ENCODE results near the gene STK38. TPM values are rescaled to one million over a fixed set of nuclear protein-coding genes. Genes with fewer than 3 reads are reported as not detected.

STK38 gene
- total and polyA plus RNA-seq, 2 of the 4 experiments (the other 2 are of a cell fraction), result 10.6 to 19.7 TPM

GRCh38 chr6:36488221-36488620 lies 59.1 kb downstream of the STK38 start:
- CTCF ChIA-PET, result interaction anchor here (1.1 kb wide), 1 partner anchor 14 kb away, joined by 3 read pairs; no protein-coding TSS in a partner anchor

More at GRCh38 chr6:36488221-36488620, 59.1 kb downstream of the STK38 start:
- TF ChIP-seq RFX5 (IDR thresholded peaks at IDR 0.05; ENCODE audit: low read depth, low read length) (no peak), CHD1 (IDR thresholded peaks at IDR 0.05; ENCODE audit: low read depth, low read length) (no peak), FOS (IDR thresholded peaks at IDR 0.05; ENCODE audit: low read depth, low read length) (no peak), NFE2L2 (IDR thresholded peaks at IDR 0.05; ENCODE audit: low read depth, low read length) (no peak), CTCF (conservative IDR thresholded peaks at IDR 0.05; ENCODE audit: low read depth, low read length) (no peak), SMC3 (IDR thresholded peaks at IDR 0.05; ENCODE audit: low read depth, low read length) (no peak), CEBPB (IDR thresholded peaks at IDR 0.05; ENCODE audit: low read depth, low read length) (no peak), RAD21 (IDR thresholded peaks at IDR 0.05; ENCODE audit: low read length) (no peak), RCOR1 (IDR thresholded peaks at IDR 0.05; ENCODE audit: insufficient replicate concordance, low read length) (no peak), MAFK (IDR thresholded peaks at IDR 0.05; ENCODE audit: low read depth, low read length) (no peak), POLR2A (IDR thresholded peaks at IDR 0.05; ENCODE audit: low read depth, low read length) (no peak), BHLHE40 (IDR thresholded peaks at IDR 0.05; ENCODE audit: low read depth, low read length) (no peak), ELK1 (IDR thresholded peaks at IDR 0.05; ENCODE audit: borderline replicate concordance, low read depth, low read length) (no peak)
- Histone ChIP-seq H3K9me3 (ENCODE audit: control insufficient read depth, insufficient read depth, low read length) (no peaks in the 10 kb centered on the region), H4K8ac (ENCODE audit: low read depth in 2 of 2, low read length in 2 of 2) (no peak overlapping the region), H4K91ac (ENCODE audit: insufficient read depth, low read depth, low read length) (no peak overlapping the region), H3K27me3 (ENCODE audit: control insufficient read depth, insufficient read depth, low read length) (no peaks in the 10 kb centered on the region), H3K79me1 (ENCODE audit: low read depth in 1 of 2, low read length in 2 of 2) (peaks cover 5 to 60% of the 10 kb centered on the region in 2 experiments; a peak in 2 of 4 replicates), H3K23ac (ENCODE audit: low read depth, low read length) (no peak overlapping the region), H3K14ac (replicated peaks; ENCODE audit: low read depth, low read length) (no peak overlapping the region), H3K56ac (ENCODE audit: extremely low read depth, insufficient read depth, low read length) (no peak overlapping the region), H3K4ac (ENCODE audit: low read depth, low read length) (no peak overlapping the region), H2BK20ac (ENCODE audit: low read depth, low read length) (no peak overlapping the region), H2AK5ac (ENCODE audit: low read depth, low read length) (no peak overlapping the region), H3K4me1 (ENCODE audit: control insufficient read depth, insufficient read depth, low read length) (peaks cover 8% of the 10 kb centered on the region), H2BK5ac (ENCODE audit: low read depth, low read length, poor library complexity, severe bottlenecking) (no peak overlapping the region), H3K36me3 (ENCODE audit: control insufficient read depth, insufficient read depth, low read length) (peaks cover 28% of the 10 kb centered on the region), H3K27ac (ENCODE audit: insufficient read depth, low read length) (no peak overlapping the region), H2BK15ac (ENCODE audit: low read depth, low read length) (no peak overlapping the region), H4K5ac (ENCODE audit: low read depth, low read length) (no peak overlapping the region), H4K20me1 (ENCODE audit: insufficient read depth, low read length) (peaks cover 19% of the 10 kb centered on the region; the same call in 1 of the 2 replicates), H3K9me1 (ENCODE audit: insufficient read depth, low read length) (peaks cover 15% of the 10 kb centered on the region), H3K4me2 (ENCODE audit: low read depth, low read length) (no peak overlapping the region), H2BK120ac (ENCODE audit: low read depth, low read length) (no peak overlapping the region), H3K18ac (ENCODE audit: low read depth, low read length) (no peak overlapping the region), H2AK9ac (replicated peaks; ENCODE audit: low read depth, low read length, poor library complexity) (no peak overlapping the region), H3K4me3 (ENCODE audit: insufficient read depth, low read depth, low read length) (no peak overlapping the region), H3K9ac (ENCODE audit: low read depth, low read length) (no peak overlapping the region), H2AFZ (replicated peaks; ENCODE audit: low read length, poor library complexity) (no peak overlapping the region)
- DNase-seq (no peak), ATAC-seq (ENCODE audit: low read depth) (no peak)
- dilution Hi-C loops (cut with HindIII; ENCODE audit: low sequenced_read_pairs, unreplicated experiment) (no loop called here), in situ Hi-C loops (cut with MboI; ENCODE audit: low sequenced_read_pairs) (no loop called here), intact Hi-C loops (cut with micrococcal nuclease) (no loop called here)
- no TSS peak for BruUV-seq (replicated peaks)
- POLR2A ChIA-PET (ENCODE audit: unreplicated experiment), result no interaction called here
